Tibial nerve (tissue), 4 donors: ENCODE results near the gene ZNF566.

ENCODE experiments used
- CTCF ChIP-seq, 5 experiments: fragments of 200-600 bp in 3 of 5; fragments of 450-650 bp in 2 of 5; sonication (generic) in 3 of 5; IDR thresholded peaks; one replicate each; pipeline ENCODE4 v1.5.1; 2016 to 2019; ENCODE audit warnings: antibody characterized with exemption in 5 of 5, mild to moderate bottlenecking in 3 of 5, moderate library complexity in 2 of 5
- EP300 ChIP-seq, 2 donors: sonication (generic); formaldehyde crosslinking; IDR thresholded peaks; one replicate each; pipeline ENCODE4 v1.6.1; 2017; ENCODE audit warnings: antibody characterized with exemption in 2 of 2, mild to moderate bottlenecking in 1 of 2
- POLR2A ChIP-seq, 2 donors: fragments of 450-650 bp; IDR thresholded peaks; one replicate each; pipeline ENCODE4 v1.6.1; 2017; ENCODE audit warnings: antibody characterized with exemption in 2 of 2, mild to moderate bottlenecking in 2 of 2, moderate library complexity in 2 of 2

GRCh38 chr19:36488118-36488845 lies 1.1 kb downstream of the ZNF566 start:
- TF ChIP-seq CTCF (IDR thresholded peaks at IDR 0.05), result no peak
- TF ChIP-seq POLR2A (IDR thresholded peaks at IDR 0.05), result no peak
- no peak for TF ChIP-seq EP300 (IDR thresholded peaks at IDR 0.05)
